GM23338 (cell line): Measurements from ENCODE around the gene CHST11. TPM values are rescaled to one million over a fixed set of nuclear protein-coding genes. Genes with fewer than 3 reads are reported as not detected.

Experiments used
- ATAC-seq: fragments of 200-7000 bp; cut with Tn5 transposase; 3 replicates; pipeline ENCODE4 v1.9.1; 2020
- DNase-seq: peaks from one replicate; pipeline ENCODE4 v3.0.0-alpha.2; 2015; ENCODE audit warnings: low spot score
- H2AFZ ChIP-seq: fragments of 200-600 bp; sonication (generic); 2 replicates; pipeline ENCODE4 v1.8.0; 2016; ENCODE audit warnings: antibody characterized with exemption, mild to moderate bottlenecking, moderate library complexity
- H3F3A ChIP-seq: fragments of 200-600 bp; sonication (generic); replicated peaks from 2 replicates; pipeline ENCODE4 v1.8.0; 2017; ENCODE audit warnings: antibody characterized with exemption, mixed run types, low read depth
- H3K27ac ChIP-seq: fragments of 200-600 bp; sonication (generic); 2 replicates; pipeline ENCODE4 v1.6.1; 2016; ENCODE audit warnings: low read depth
- H3K27me3 ChIP-seq: fragments of 200-600 bp; sonication (generic); 2 replicates; pipeline ENCODE4 v1.8.0; 2016; ENCODE audit warnings: mild to moderate bottlenecking, mixed run types, moderate library complexity; ENCODE audit not compliant: insufficient read depth
- H3K36me3 ChIP-seq: fragments of 200-600 bp; sonication (generic); 2 replicates; pipeline ENCODE4 v1.8.0; 2016; ENCODE audit warnings: mild to moderate bottlenecking; ENCODE audit not compliant: insufficient read depth
- H3K4me1 ChIP-seq: fragments of 200-600 bp; sonication (generic); 2 replicates; pipeline ENCODE4 v1.8.0; 2016; ENCODE audit warnings: mild to moderate bottlenecking, moderate library complexity; ENCODE audit not compliant: insufficient read depth
- H3K4me2 ChIP-seq: fragments of 200-600 bp; sonication (generic); 2 replicates; pipeline ENCODE4 v1.7.1; 2017; ENCODE audit warnings: mixed run types
- H3K4me3 ChIP-seq: fragments of 200-600 bp; sonication (generic); 2 replicates; pipeline ENCODE4 v1.6.1; 2016; ENCODE audit warnings: mixed run types
- H3K79me2 ChIP-seq: fragments of 200-600 bp; sonication (generic); replicated peaks from 2 replicates; pipeline ENCODE4 v1.8.0; 2017; ENCODE audit warnings: mild to moderate bottlenecking; ENCODE audit not compliant: insufficient read depth
- H3K9me2 ChIP-seq: fragments of 200-600 bp; sonication (generic); 2 replicates; pipeline ENCODE4 v1.8.0; 2017; ENCODE audit not compliant: insufficient read depth
- H4K20me1 ChIP-seq: fragments of 200-600 bp; sonication (generic); replicated peaks from 2 replicates; pipeline ENCODE4 v1.8.0; 2017; ENCODE audit warnings: mild to moderate bottlenecking; ENCODE audit not compliant: insufficient read depth
- H3K27ac Mint-ChIP-seq: 2 replicates; pipeline ENCODE4 v1.8.0; 2020; ENCODE audit warnings: inconsistent platforms, mild to moderate bottlenecking, moderate library complexity, mixed read lengths
- H3K27me3 Mint-ChIP-seq: 3 replicates; pipeline ENCODE4 v1.8.0; 2022; ENCODE audit warnings: low read depth, mild to moderate bottlenecking, moderate library complexity, mixed read lengths, inconsistent platforms; ENCODE audit not compliant: insufficient read depth, poor library complexity
- H3K36me3 Mint-ChIP-seq: 3 replicates; pipeline ENCODE4 v1.8.0; 2021; ENCODE audit warnings: low read depth, mild to moderate bottlenecking, inconsistent platforms, moderate library complexity, mixed read lengths
- H3K4me1 Mint-ChIP-seq: 3 replicates; pipeline ENCODE4 v1.8.0; 2020; ENCODE audit warnings: mild to moderate bottlenecking, inconsistent platforms, mixed read lengths
- H3K4me3 Mint-ChIP-seq: 3 replicates; pipeline ENCODE4 v1.8.0; 2021; ENCODE audit warnings: moderate library complexity, mild to moderate bottlenecking, inconsistent platforms, mixed read lengths
- H3K9me3 Mint-ChIP-seq: 3 replicates; pipeline ENCODE4 v1.8.0; 2020; ENCODE audit warnings: moderate library complexity, mild to moderate bottlenecking, inconsistent platforms, mixed read lengths
- CREB1 ChIP-seq: fragments of 250-450 bp; sonication (Bioruptor Pico); IDR thresholded peaks from 2 replicates; pipeline ENCODE4 v1.5.0; 2020; ENCODE audit warnings: low read depth, mild to moderate bottlenecking, moderate library complexity
- ETS1 ChIP-seq: IDR thresholded peaks from 2 replicates; pipeline ENCODE4 v1.6.1; 2016; ENCODE audit warnings: antibody characterized with exemption
- EZH2 ChIP-seq: fragments of 200-600 bp; sonication (generic); IDR thresholded peaks from one replicate; pipeline ENCODE4 v1.8.0; 2017; ENCODE audit warnings: antibody characterized with exemption, mild to moderate bottlenecking, low read depth; ENCODE audit not compliant: unreplicated experiment
- EZH2phosphoT487 ChIP-seq: fragments of 200-600 bp; sonication (generic); IDR thresholded peaks from one replicate; pipeline ENCODE4 v1.8.1; 2018; ENCODE audit warnings: antibody characterized with exemption; ENCODE audit not compliant: unreplicated experiment
- JUNB ChIP-seq: IDR thresholded peaks from one replicate; pipeline ENCODE4 v1.6.1; 2016; ENCODE audit warnings: antibody characterized with exemption; ENCODE audit not compliant: unreplicated experiment
- NANOG ChIP-seq: IDR thresholded peaks from 2 replicates; pipeline ENCODE4 v1.6.1; 2016; ENCODE audit warnings: antibody characterized with exemption, borderline replicate concordance
- POLR2AphosphoS5 ChIP-seq: IDR thresholded peaks from 2 replicates; pipeline ENCODE4 v1.6.1; 2016; ENCODE audit warnings: antibody characterized with exemption, low read depth
- STAT1 ChIP-seq: IDR thresholded peaks from one replicate; pipeline ENCODE4 v1.6.1; 2016; ENCODE audit warnings: antibody characterized with exemption; ENCODE audit not compliant: unreplicated experiment
- ZNF114 ChIP-seq: fragments of 250-450 bp; sonication (Bioruptor Pico); IDR thresholded peaks from 2 replicates; pipeline ENCODE4 v1.5.0; 2020; ENCODE audit warnings: mild to moderate bottlenecking, moderate library complexity
- ZNF331 ChIP-seq: fragments of 250-450 bp; sonication (Bioruptor Pico); IDR thresholded peaks from 2 replicates; pipeline ENCODE4 v1.5.0; 2020; ENCODE audit warnings: low read depth, mild to moderate bottlenecking, moderate library complexity
- polyA plus RNA-seq: library from polyadenylated mRNA; unstranded; fragments of >200 nt; fragmentation: Nextera tagmentation; extraction: Ambion mirVana; gene quantifications from 2 replicates; pipeline ENCODE4 v1.2.1, GENCODE V29; 2016
- total RNA-seq: library from RNA; depleted of rRNA; stranded (reverse); fragments of >200 nt; shearing (Covaris generic); gene quantifications from 2 replicates; pipeline ENCODE4 v1.2.3, GENCODE V29; 2014
- TF ChIP-seq, protein P1 (sequence below): fragments of 250-450 bp; sonication (Bioruptor Pico); IDR thresholded peaks from 2 replicates; pipeline ENCODE4 v1.5.0; 2020; ENCODE audit warnings: mild to moderate bottlenecking, moderate library complexity
- TF ChIP-seq, protein P2 (sequence below): IDR thresholded peaks from one replicate; pipeline ENCODE4 v1.6.1; 2018; ENCODE audit warnings: antibody characterized with exemption; ENCODE audit not compliant: unreplicated experiment
- TF ChIP-seq, protein P3 (sequence below), 2 experiments: fragments of 200-600 bp in 1 of 2; sonication (generic) in 1 of 2; conservative IDR thresholded peaks; 2 replicates each; pipeline versions ENCODE4 v1.5.1 to v1.6.1; 2016 to 2017; ENCODE audit warnings: antibody characterized with exemption in 2 of 2, low read depth in 2 of 2, mild to moderate bottlenecking in 2 of 2, moderate library complexity in 1 of 2

The CHST11 gene
- total and polyA plus RNA-seq, 2 experiments from 2014 or later: 7.7 to 25.7 TPM

DNA sequence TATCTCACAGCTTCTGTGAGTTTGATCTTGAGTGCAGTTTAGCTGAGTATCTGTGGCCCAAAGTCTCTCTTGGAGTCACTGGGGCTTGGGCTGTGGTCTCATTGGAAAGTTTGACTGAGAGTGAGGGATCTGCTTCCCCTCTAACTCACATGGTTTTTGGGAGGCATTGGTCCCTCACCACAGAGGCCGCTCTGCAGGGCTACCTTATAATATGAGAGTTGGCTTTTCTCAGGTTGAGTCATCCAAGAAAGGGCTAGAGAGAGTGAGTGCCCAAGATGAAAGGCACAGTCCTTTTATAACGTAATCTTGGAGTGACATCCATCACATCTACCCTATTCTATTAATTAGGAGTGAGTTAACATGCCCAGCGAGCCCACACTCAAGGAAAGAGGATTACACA lies 325.5 kb downstream of the CHST11 start:
- Histone ChIP-seq H3K9me2 (peaks cover 5% of the 10 kb centered on the region; the same call in 1 of the 2 replicates), H3K4me3 (no peak overlapping the region), H4K20me1 (no peaks in the 10 kb centered on the region), H2AFZ (no peak overlapping the region), H3K4me2 (no peak overlapping the region), H3K4me1 (no peaks in the 10 kb centered on the region), H3K79me2 (no peaks in the 10 kb centered on the region), H3K36me3 (no peaks in the 10 kb centered on the region), H3K27me3 (no peaks in the 10 kb centered on the region), H3F3A (no peaks in the 10 kb centered on the region), H3K27ac (no peak overlapping the region)
- peaks cover 17% of the 10 kb centered on the region for H3K36me3 Mint-ChIP-seq
- peaks cover 36% of the 10 kb centered on the region for H3K9me3 Mint-ChIP-seq
- no peak overlapping the region for H3K4me3 Mint-ChIP-seq
- H3K27ac Mint-ChIP-seq: no peak overlapping the region
- no peaks in the 10 kb centered on the region for H3K27me3 Mint-ChIP-seq
- no peak for TF ChIP-seq EZH2phosphoT487
- TF ChIP-seq, protein P1, sequence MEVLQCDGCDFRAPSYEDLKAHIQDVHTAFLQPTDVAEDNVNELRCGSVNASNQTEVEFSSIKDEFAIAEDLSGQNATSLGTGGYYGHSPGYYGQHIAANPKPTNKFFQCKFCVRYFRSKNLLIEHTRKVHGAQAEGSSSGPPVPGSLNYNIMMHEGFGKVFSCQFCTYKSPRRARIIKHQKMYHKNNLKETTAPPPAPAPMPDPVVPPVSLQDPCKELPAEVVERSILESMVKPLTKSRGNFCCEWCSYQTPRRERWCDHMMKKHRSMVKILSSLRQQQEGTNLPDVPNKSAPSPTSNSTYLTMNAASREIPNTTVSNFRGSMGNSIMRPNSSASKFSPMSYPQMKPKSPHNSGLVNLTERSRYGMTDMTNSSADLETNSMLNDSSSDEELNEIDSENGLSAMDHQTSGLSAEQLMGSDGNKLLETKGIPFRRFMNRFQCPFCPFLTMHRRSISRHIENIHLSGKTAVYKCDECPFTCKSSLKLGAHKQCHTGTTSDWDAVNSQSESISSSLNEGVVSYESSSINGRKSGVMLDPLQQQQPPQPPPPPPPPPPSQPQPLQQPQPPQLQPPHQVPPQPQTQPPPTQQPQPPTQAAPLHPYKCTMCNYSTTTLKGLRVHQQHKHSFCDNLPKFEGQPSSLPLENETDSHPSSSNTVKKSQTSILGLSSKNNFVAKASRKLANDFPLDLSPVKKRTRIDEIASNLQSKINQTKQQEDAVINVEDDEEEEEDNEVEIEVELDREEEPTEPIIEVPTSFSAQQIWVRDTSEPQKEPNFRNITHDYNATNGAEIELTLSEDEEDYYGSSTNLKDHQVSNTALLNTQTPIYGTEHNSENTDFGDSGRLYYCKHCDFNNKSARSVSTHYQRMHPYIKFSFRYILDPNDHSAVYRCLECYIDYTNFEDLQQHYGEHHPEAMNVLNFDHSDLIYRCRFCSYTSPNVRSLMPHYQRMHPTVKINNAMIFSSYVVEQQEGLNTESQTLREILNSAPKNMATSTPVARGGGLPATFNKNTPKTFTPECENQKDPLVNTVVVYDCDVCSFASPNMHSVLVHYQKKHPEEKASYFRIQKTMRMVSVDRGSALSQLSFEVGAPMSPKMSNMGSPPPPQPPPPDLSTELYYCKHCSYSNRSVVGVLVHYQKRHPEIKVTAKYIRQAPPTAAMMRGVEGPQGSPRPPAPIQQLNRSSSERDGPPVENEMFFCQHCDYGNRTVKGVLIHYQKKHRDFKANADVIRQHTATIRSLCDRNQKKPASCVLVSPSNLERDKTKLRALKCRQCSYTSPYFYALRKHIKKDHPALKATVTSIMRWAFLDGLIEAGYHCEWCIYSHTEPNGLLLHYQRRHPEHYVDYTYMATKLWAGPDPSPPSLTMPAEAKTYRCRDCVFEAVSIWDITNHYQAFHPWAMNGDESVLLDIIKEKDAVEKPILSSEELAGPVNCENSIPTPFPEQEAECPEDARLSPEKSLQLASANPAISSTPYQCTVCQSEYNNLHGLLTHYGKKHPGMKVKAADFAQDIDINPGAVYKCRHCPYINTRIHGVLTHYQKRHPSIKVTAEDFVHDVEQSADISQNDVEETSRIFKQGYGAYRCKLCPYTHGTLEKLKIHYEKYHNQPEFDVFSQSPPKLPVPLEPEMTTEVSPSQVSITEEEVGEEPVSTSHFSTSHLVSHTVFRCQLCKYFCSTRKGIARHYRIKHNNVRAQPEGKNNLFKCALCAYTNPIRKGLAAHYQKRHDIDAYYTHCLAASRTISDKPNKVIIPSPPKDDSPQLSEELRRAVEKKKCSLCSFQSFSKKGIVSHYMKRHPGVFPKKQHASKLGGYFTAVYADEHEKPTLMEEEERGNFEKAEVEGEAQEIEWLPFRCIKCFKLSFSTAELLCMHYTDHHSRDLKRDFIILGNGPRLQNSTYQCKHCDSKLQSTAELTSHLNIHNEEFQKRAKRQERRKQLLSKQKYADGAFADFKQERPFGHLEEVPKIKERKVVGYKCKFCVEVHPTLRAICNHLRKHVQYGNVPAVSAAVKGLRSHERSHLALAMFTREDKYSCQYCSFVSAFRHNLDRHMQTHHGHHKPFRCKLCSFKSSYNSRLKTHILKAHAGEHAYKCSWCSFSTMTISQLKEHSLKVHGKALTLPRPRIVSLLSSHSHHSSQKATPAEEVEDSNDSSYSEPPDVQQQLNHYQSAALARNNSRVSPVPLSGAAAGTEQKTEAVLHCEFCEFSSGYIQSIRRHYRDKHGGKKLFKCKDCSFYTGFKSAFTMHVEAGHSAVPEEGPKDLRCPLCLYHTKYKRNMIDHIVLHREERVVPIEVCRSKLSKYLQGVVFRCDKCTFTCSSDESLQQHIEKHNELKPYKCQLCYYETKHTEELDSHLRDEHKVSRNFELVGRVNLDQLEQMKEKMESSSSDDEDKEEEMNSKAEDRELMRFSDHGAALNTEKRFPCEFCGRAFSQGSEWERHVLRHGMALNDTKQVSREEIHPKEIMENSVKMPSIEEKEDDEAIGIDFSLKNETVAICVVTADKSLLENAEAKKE (CRISPR knock-in tag): no peak
- TF ChIP-seq CREB1: no peak
- TF ChIP-seq, protein P2, sequence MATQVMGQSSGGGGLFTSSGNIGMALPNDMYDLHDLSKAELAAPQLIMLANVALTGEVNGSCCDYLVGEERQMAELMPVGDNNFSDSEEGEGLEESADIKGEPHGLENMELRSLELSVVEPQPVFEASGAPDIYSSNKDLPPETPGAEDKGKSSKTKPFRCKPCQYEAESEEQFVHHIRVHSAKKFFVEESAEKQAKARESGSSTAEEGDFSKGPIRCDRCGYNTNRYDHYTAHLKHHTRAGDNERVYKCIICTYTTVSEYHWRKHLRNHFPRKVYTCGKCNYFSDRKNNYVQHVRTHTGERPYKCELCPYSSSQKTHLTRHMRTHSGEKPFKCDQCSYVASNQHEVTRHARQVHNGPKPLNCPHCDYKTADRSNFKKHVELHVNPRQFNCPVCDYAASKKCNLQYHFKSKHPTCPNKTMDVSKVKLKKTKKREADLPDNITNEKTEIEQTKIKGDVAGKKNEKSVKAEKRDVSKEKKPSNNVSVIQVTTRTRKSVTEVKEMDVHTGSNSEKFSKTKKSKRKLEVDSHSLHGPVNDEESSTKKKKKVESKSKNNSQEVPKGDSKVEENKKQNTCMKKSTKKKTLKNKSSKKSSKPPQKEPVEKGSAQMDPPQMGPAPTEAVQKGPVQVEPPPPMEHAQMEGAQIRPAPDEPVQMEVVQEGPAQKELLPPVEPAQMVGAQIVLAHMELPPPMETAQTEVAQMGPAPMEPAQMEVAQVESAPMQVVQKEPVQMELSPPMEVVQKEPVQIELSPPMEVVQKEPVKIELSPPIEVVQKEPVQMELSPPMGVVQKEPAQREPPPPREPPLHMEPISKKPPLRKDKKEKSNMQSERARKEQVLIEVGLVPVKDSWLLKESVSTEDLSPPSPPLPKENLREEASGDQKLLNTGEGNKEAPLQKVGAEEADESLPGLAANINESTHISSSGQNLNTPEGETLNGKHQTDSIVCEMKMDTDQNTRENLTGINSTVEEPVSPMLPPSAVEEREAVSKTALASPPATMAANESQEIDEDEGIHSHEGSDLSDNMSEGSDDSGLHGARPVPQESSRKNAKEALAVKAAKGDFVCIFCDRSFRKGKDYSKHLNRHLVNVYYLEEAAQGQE: no peak
- TF ChIP-seq ZNF331 (CRISPR knock-in tag): no peak
- TF ChIP-seq STAT1: no peak
- no peak for TF ChIP-seq NANOG
- no peak for TF ChIP-seq JUNB
- TF ChIP-seq, protein P3, sequence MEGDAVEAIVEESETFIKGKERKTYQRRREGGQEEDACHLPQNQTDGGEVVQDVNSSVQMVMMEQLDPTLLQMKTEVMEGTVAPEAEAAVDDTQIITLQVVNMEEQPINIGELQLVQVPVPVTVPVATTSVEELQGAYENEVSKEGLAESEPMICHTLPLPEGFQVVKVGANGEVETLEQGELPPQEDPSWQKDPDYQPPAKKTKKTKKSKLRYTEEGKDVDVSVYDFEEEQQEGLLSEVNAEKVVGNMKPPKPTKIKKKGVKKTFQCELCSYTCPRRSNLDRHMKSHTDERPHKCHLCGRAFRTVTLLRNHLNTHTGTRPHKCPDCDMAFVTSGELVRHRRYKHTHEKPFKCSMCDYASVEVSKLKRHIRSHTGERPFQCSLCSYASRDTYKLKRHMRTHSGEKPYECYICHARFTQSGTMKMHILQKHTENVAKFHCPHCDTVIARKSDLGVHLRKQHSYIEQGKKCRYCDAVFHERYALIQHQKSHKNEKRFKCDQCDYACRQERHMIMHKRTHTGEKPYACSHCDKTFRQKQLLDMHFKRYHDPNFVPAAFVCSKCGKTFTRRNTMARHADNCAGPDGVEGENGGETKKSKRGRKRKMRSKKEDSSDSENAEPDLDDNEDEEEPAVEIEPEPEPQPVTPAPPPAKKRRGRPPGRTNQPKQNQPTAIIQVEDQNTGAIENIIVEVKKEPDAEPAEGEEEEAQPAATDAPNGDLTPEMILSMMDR (conservative IDR thresholded peaks at IDR 0.05; ENCODE audit: low read depth in 2 of 2): no peak
- TF ChIP-seq ZNF114: no peak
- TF ChIP-seq POLR2AphosphoS5: no peak
- no peak for TF ChIP-seq EZH2
- TF ChIP-seq ETS1: no peak
- DNase-seq: no peak
- no peak for ATAC-seq
- peaks cover 6% of the 10 kb centered on the region; the same call in 2 of the 3 replicates for H3K4me1 Mint-ChIP-seq
